Suprapubic skin (tissue), 4 donors: ENCODE measurements around the gene CSMD2. TPM values are rescaled to one million over a fixed set of nuclear protein-coding genes. Genes with fewer than 3 reads are reported as not detected.

Source experiments
- DNase-seq, 2 donors: peaks; one replicate each; pipeline ENCODE4 v3.0.0-alpha.2; 2019; ENCODE audit warnings: low spot score in 2 of 2
- H3K27ac ChIP-seq: fragments of 200-600 bp; sonication (generic); one replicate; pipeline ENCODE4 v1.5.1; 2019
- H3K27me3 ChIP-seq: fragments of 200-600 bp; sonication (generic); one replicate; pipeline ENCODE4 v1.5.1; 2019
- H3K36me3 ChIP-seq: fragments of 200-600 bp; sonication (generic); one replicate; pipeline ENCODE4 v1.5.1; 2019
- H3K4me1 ChIP-seq: fragments of 200-600 bp; sonication (generic); one replicate; pipeline ENCODE4 v1.5.1; 2019
- H3K4me3 ChIP-seq: fragments of 200-600 bp; sonication (generic); one replicate; pipeline ENCODE4 v1.5.1; 2019; ENCODE audit warnings: mild to moderate bottlenecking
- H3K9me3 ChIP-seq: fragments of 200-600 bp; sonication (generic); one replicate; pipeline ENCODE4 v1.5.1; 2019
- EP300 ChIP-seq: sonication (generic); formaldehyde crosslinking; IDR thresholded peaks from one replicate; pipeline ENCODE4 v1.6.1; 2017; ENCODE audit warnings: antibody characterized with exemption
- POLR2A ChIP-seq, 2 donors: fragments of 450-650 bp; IDR thresholded peaks; one replicate each; pipeline ENCODE4 v1.6.1; 2017; ENCODE audit warnings: antibody characterized with exemption in 2 of 2, mild to moderate bottlenecking in 2 of 2, moderate library complexity in 2 of 2
- POLR2AphosphoS5 ChIP-seq, 3 donors: sonication (generic); formaldehyde crosslinking; IDR thresholded peaks; one replicate each; pipeline ENCODE4 v1.6.1; 2017; ENCODE audit warnings: antibody characterized with exemption in 3 of 3
- WGBS: methylation state at CpG from one replicate; pipeline ENCODE4 v1.1.5; 2018; 5-methylcytosine and 5-hydroxymethylcytosine counted together
- total RNA-seq, 4 donors: library from RNA; depleted of rRNA; stranded (reverse); fragments of >200 nt; gene quantifications; one replicate each; pipeline ENCODE4 v1.1.0, GENCODE V29; 2016
- TF ChIP-seq, protein P1 (sequence below), 2 donors: fragments of 200-600 bp in 1 of 2; fragments of 450-650 bp in 1 of 2; sonication (generic) in 1 of 2; IDR thresholded peaks; one replicate each; pipeline ENCODE4 v1.5.1; 2016 to 2019; ENCODE audit warnings: antibody characterized with exemption in 2 of 2, mild to moderate bottlenecking in 1 of 2, moderate library complexity in 1 of 2

CSMD2 gene
- total RNA-seq, 4 donors from 2014 or later = 0.08 to 0.55 (median 0.13) TPM

DNA sequence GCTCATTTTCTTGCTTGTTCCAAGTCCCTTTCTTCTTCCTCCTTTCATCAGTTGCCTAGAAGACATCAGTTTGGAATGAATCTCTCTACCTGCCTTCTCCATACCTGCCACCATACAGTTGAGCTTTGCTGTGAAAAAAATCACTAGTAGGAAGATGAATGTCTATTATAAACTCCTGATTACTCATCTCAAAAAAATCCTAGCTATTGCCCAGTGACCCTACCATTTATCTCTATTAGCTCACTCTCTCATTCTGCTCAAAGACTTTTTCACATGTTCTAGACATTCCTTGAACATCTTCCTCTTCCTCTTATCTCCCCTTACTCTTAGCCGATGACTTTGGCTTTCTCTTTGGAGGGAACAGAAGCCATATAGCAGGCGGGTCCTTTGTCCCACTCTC lies 350.9 kb downstream of the CSMD2 start:
- DNase-seq = no peak
- H3K4me3 ChIP-seq = no peak overlapping the region
- no peak overlapping the region for H3K27ac ChIP-seq
- no peaks in the 10 kb centered on the region for H3K27me3 ChIP-seq
- no peaks in the 10 kb centered on the region for H3K4me1 ChIP-seq
- WGBS = 88% methylated on average over 2 of the region's 2 CpGs
- peaks cover 1% of the 10 kb centered on the region for H3K9me3 ChIP-seq
- TF ChIP-seq POLR2A (IDR thresholded peaks at IDR 0.05) (no peak), EP300 (no peak), POLR2AphosphoS5 (IDR thresholded peaks at IDR 0.05) (no peak)
- TF ChIP-seq, protein P1, sequence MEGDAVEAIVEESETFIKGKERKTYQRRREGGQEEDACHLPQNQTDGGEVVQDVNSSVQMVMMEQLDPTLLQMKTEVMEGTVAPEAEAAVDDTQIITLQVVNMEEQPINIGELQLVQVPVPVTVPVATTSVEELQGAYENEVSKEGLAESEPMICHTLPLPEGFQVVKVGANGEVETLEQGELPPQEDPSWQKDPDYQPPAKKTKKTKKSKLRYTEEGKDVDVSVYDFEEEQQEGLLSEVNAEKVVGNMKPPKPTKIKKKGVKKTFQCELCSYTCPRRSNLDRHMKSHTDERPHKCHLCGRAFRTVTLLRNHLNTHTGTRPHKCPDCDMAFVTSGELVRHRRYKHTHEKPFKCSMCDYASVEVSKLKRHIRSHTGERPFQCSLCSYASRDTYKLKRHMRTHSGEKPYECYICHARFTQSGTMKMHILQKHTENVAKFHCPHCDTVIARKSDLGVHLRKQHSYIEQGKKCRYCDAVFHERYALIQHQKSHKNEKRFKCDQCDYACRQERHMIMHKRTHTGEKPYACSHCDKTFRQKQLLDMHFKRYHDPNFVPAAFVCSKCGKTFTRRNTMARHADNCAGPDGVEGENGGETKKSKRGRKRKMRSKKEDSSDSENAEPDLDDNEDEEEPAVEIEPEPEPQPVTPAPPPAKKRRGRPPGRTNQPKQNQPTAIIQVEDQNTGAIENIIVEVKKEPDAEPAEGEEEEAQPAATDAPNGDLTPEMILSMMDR (IDR thresholded peaks at IDR 0.05) = no peak
- no peaks in the 10 kb centered on the region for H3K36me3 ChIP-seq

GRCh38 chr1:33810571-33810970 lies 354.5 kb downstream of the CSMD2 start:
- Histone ChIP-seq H3K9me3 (peaks cover 18% of the 10 kb centered on the region), H3K4me3 (no peak overlapping the region), H3K27me3 (no peaks in the 10 kb centered on the region), H3K4me1 (no peaks in the 10 kb centered on the region), H3K36me3 (no peaks in the 10 kb centered on the region), H3K27ac (no peak overlapping the region)
- TF ChIP-seq, protein P1 (IDR thresholded peaks at IDR 0.05) = no peak
- TF ChIP-seq EP300 = no peak
- TF ChIP-seq POLR2A (IDR thresholded peaks at IDR 0.05) = no peak
- TF ChIP-seq POLR2AphosphoS5 (IDR thresholded peaks at IDR 0.05) = no peak
- DNase-seq = no peak
- WGBS = 91% methylated on average over 5 of the region's 5 CpGs

DNA sequence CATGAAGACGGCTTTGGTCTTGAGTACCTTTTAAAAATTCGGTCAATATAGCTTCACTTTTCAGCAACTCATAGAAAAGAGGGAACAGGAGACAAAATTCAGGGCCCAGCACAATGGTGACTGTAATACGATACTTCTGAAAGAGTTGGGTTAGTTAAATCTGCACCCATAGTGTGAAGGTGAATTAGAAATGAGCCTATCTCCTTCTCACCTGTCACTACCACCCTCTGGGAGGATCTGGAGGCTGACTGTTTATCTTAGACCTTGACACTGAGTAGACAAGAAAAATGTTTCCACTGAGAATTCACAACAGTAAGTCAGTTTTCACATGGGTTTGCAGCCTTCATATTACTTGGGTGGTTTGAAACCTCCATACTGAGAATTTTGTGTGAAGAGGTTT lies 359.0 kb downstream of the CSMD2 start:
- H3K27ac ChIP-seq = no peak overlapping the region
- no peak for DNase-seq
- H3K4me1 ChIP-seq = no peaks in the 10 kb centered on the region
- no peaks in the 10 kb centered on the region for H3K27me3 ChIP-seq
- peaks cover 18% of the 10 kb centered on the region for H3K9me3 ChIP-seq
- no peak overlapping the region for H3K4me3 ChIP-seq
- TF ChIP-seq, protein P1 (IDR thresholded peaks at IDR 0.05) = no peak
- TF ChIP-seq EP300 = no peak
- no peak for TF ChIP-seq POLR2AphosphoS5 (IDR thresholded peaks at IDR 0.05)
- no peak for TF ChIP-seq POLR2A (IDR thresholded peaks at IDR 0.05)
- 90% methylated on average over 3 of the region's 3 CpGs for WGBS
- no peaks in the 10 kb centered on the region for H3K36me3 ChIP-seq

GRCh38 chr1:33802268-33802667 lies 362.8 kb downstream of the CSMD2 start:
- peaks cover 4% of the 10 kb centered on the region for H3K9me3 ChIP-seq
- 87% methylated on average over 2 of the region's 2 CpGs for WGBS
- H3K27me3 ChIP-seq = no peaks in the 10 kb centered on the region
- no peak overlapping the region for H3K27ac ChIP-seq
- TF ChIP-seq POLR2AphosphoS5 (IDR thresholded peaks at IDR 0.05) (no peak), POLR2A (IDR thresholded peaks at IDR 0.05) (no peak), EP300 (no peak)
- TF ChIP-seq, protein P1 (IDR thresholded peaks at IDR 0.05) = no peak
- no peaks in the 10 kb centered on the region for H3K4me1 ChIP-seq
- DNase-seq = peak in 1 of 2 donors; percentile 56
- H3K36me3 ChIP-seq = no peaks in the 10 kb centered on the region
- no peak overlapping the region for H3K4me3 ChIP-seq

GRCh38 chr1:33797849-33798248 lies 367.2 kb downstream of the CSMD2 start:
- peak in 1 of 2 donors; percentile 34 for DNase-seq
- no peak for TF ChIP-seq POLR2A (IDR thresholded peaks at IDR 0.05)
- TF ChIP-seq EP300 = no peak
- TF ChIP-seq POLR2AphosphoS5 (IDR thresholded peaks at IDR 0.05) = no peak
- TF ChIP-seq, protein P1 (IDR thresholded peaks at IDR 0.05) = no peak
- Histone ChIP-seq H3K4me3 (no peak overlapping the region), H3K9me3 (peaks cover 8% of the 10 kb centered on the region), H3K36me3 (no peaks in the 10 kb centered on the region), H3K27me3 (no peaks in the 10 kb centered on the region), H3K27ac (no peak overlapping the region), H3K4me1 (no peaks in the 10 kb centered on the region)
- WGBS = 81% methylated on average over 6 of the region's 6 CpGs
